ENCODE data around the gene MAST4.

The MAST4 gene

GRCh38 chr5:67200809-67201562 lies 604.8 kb downstream of the MAST4 start:
- whole genome bisulfite sequencing, 2 experiments, result 89% methylated on average over 2 of the region's 2 CpGs; no CpG with 5 or more reads in 1 of the 2 experiments
- Histone ChIP-seq H3K36me3 (ENCODE audit: control insufficient read depth, insufficient read depth, low read length) (no peaks in the 10 kb centered on the region), H3K4me3 (ENCODE audit: insufficient read depth, low read depth, low read length) (no peak overlapping the region), H3K27me3 (ENCODE audit: control insufficient read depth, insufficient read depth, low read length, poor library complexity, severe bottlenecking) (no peaks in the 10 kb centered on the region), H3K4me1 (ENCODE audit: control insufficient read depth, insufficient read depth, low read length) (no peaks in the 10 kb centered on the region), H3K9me3 (ENCODE audit: control insufficient read depth, low read length) (no peaks in the 10 kb centered on the region), H3K27ac (ENCODE audit: insufficient read depth, low read depth, low read length, poor library complexity, severe bottlenecking) (no peak overlapping the region)

DNA sequence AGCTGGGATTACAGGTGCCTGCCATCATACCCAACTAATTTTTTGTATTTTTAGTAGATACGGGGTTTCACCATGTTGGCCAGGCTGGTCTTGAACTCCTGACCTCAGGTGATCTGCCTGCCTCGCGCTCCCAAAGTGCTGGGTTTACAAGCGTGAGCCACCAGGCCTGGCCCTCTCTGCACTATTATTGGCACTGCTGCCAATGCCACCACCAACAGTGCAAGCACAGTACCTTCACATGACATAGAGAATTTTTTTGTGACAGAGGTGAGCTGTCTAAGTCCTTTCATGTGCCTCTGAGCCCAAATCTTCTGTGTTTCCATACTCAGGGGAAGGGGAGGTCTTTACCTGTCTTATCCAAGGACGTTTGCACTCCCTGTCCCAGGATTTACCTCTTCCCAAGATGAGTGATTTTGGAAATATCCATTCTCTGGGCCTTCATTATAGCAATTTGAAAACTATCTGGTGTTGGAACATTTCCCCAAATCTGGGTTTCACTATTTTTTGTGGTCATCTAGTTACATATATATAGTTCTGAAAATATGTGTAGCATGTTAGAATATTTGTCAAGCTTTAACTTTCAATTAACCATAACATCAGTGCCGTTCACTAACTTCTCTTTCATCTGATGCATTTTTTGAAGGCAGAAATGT lies 605.8 kb downstream of the MAST4 start:
- WGBS, 2 experiments, result 89 to 95% methylated on average over 5 to 6 of the region's 6 CpGs
- Histone ChIP-seq H3K27ac (ENCODE audit: insufficient read depth, low read depth, low read length, poor library complexity, severe bottlenecking) (no peak overlapping the region), H3K4me1 (ENCODE audit: control insufficient read depth, insufficient read depth, low read length) (no peaks in the 10 kb centered on the region), H3K27me3 (ENCODE audit: control insufficient read depth, insufficient read depth, low read length, poor library complexity, severe bottlenecking) (no peaks in the 10 kb centered on the region), H3K9me3 (ENCODE audit: control insufficient read depth, low read length) (no peaks in the 10 kb centered on the region), H3K36me3 (ENCODE audit: control insufficient read depth, insufficient read depth, low read length) (no peaks in the 10 kb centered on the region), H3K4me3 (ENCODE audit: insufficient read depth, low read depth, low read length) (no peak overlapping the region)

DNA sequence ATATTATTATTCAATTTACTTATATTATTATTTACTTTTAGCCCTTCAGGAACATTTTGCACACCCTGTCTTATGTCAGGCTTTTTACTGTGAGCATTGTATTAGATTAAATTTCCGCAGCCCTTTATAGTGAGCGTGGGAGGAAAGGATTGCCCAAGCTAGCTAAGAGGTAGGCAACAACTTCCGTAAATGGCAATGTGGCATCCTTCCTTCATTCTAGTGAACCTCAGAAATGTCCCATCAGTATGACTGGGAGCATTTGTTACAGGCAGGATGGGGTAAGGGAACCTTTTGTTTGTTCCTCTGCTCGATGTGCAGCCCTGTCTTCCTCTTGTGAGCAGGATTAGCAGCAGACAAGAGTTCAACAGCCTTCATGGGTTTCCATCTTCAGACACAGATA lies 606.6 kb downstream of the MAST4 start:
- WGBS, 2 experiments, result 85 to 93% methylated on average over 4 of the region's 4 CpGs
- Histone ChIP-seq H3K27me3 (ENCODE audit: control insufficient read depth, insufficient read depth, low read length, poor library complexity, severe bottlenecking) (no peaks in the 10 kb centered on the region), H3K27ac (ENCODE audit: insufficient read depth, low read depth, low read length, poor library complexity, severe bottlenecking) (no peak overlapping the region), H3K4me1 (ENCODE audit: control insufficient read depth, insufficient read depth, low read length) (no peaks in the 10 kb centered on the region), H3K36me3 (ENCODE audit: control insufficient read depth, insufficient read depth, low read length) (no peaks in the 10 kb centered on the region), H3K9me3 (ENCODE audit: control insufficient read depth, low read length) (no peaks in the 10 kb centered on the region), H3K4me3 (ENCODE audit: insufficient read depth, low read depth, low read length) (no peak overlapping the region)

DNA sequence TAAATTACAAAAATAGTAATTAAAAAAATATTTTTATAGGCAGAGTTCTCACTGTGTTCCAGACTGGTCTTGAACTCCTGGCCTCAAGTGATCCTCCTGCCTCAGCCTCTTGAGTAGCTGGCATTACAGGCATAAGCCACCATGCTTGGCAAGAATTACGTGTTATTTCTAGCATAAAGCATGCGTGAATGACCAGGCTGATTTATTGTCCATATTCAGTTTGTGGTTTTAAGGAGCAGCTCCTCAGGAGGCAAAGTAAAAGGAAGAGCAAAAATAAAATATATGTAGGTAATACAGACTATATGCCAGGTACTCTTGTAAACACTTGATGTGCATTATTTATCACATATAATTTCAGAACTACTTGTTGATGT lies 607.5 kb downstream of the MAST4 start:
- H3K4me3 ChIP-seq (ENCODE audit: insufficient read depth, low read depth, low read length), result no peak overlapping the region
- H3K4me1 ChIP-seq (ENCODE audit: control insufficient read depth, insufficient read depth, low read length), result no peaks in the 10 kb centered on the region
- 91% methylated on average over 2 of the region's 2 CpGs for WGBS, 2 experiments
- no peaks in the 10 kb centered on the region for H3K9me3 ChIP-seq (ENCODE audit: control insufficient read depth, low read length)
- H3K27me3 ChIP-seq (ENCODE audit: control insufficient read depth, insufficient read depth, low read length, poor library complexity, severe bottlenecking), result no peaks in the 10 kb centered on the region
- H3K36me3 ChIP-seq (ENCODE audit: control insufficient read depth, insufficient read depth, low read length), result no peaks in the 10 kb centered on the region
- no peak overlapping the region for H3K27ac ChIP-seq (ENCODE audit: insufficient read depth, low read depth, low read length, poor library complexity, severe bottlenecking)

GRCh38 chr5:67204821-67205220 lies 608.6 kb downstream of the MAST4 start:
- no peak overlapping the region for H3K4me3 ChIP-seq (ENCODE audit: insufficient read depth, low read depth, low read length)
- H3K27me3 ChIP-seq (ENCODE audit: control insufficient read depth, insufficient read depth, low read length, poor library complexity, severe bottlenecking), result no peaks in the 10 kb centered on the region
- H3K9me3 ChIP-seq (ENCODE audit: control insufficient read depth, low read length), result no peaks in the 10 kb centered on the region
- no peaks in the 10 kb centered on the region for H3K36me3 ChIP-seq (ENCODE audit: control insufficient read depth, insufficient read depth, low read length)
- 88 to 93% methylated on average over 4 to 5 of the region's 5 CpGs for WGBS, 2 experiments
- no peaks in the 10 kb centered on the region for H3K4me1 ChIP-seq (ENCODE audit: control insufficient read depth, insufficient read depth, low read length)
- H3K27ac ChIP-seq (ENCODE audit: insufficient read depth, low read depth, low read length, poor library complexity, severe bottlenecking), result no peak overlapping the region

- Histone ChIP-seq H3K4me3 (ENCODE audit: insufficient read depth, low read depth, low read length) (no peak overlapping the region), H3K4me1 (ENCODE audit: control insufficient read depth, insufficient read depth, low read length) (no peaks in the 10 kb centered on the region), H3K27me3 (ENCODE audit: control insufficient read depth, insufficient read depth, low read length, poor library complexity, severe bottlenecking) (no peaks in the 10 kb centered on the region), H3K27ac (ENCODE audit: insufficient read depth, low read depth, low read length, poor library complexity, severe bottlenecking) (no peak overlapping the region), H3K9me3 (ENCODE audit: control insufficient read depth, low read length) (no peaks in the 10 kb centered on the region), H3K36me3 (ENCODE audit: control insufficient read depth, insufficient read depth, low read length) (no peaks in the 10 kb centered on the region)
- 90 to 91% methylated on average over 3 of the region's 3 CpGs for WGBS, 2 experiments
Observed at GRCh38 chr5:67205981-67206380, 609.8 kb downstream of the MAST4 start.

DNA sequence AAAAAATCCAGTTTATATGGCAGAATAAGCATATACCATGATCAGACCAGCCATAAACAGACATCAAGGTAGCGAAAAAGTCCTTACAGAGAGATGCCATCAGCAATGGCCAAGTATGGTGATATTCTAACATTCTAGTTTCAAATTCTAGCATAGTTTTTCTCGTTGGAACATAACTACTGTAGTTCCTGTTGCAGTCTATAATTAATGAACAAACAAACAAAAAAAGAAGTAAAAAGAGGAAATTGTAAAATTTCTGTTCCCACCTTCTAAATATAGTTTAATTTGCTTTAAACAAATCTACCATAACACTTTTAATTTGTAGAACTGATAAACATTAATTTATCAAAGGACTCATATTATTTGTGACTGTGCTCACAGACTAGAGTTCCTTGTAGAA lies 610.3 kb downstream of the MAST4 start:
- no peaks in the 10 kb centered on the region for H3K36me3 ChIP-seq (ENCODE audit: control insufficient read depth, insufficient read depth, low read length)
- H3K9me3 ChIP-seq (ENCODE audit: control insufficient read depth, low read length), result no peaks in the 10 kb centered on the region
- H3K4me3 ChIP-seq (ENCODE audit: insufficient read depth, low read depth, low read length), result no peak overlapping the region
- 90 to 100% methylated on average over 1 to 2 of the region's 2 CpGs for whole genome bisulfite sequencing, 2 experiments
- H3K4me1 ChIP-seq (ENCODE audit: control insufficient read depth, insufficient read depth, low read length), result no peaks in the 10 kb centered on the region
- no peaks in the 10 kb centered on the region for H3K27me3 ChIP-seq (ENCODE audit: control insufficient read depth, insufficient read depth, low read length, poor library complexity, severe bottlenecking)
- no peak overlapping the region for H3K27ac ChIP-seq (ENCODE audit: insufficient read depth, low read depth, low read length, poor library complexity, severe bottlenecking)

GRCh38 chr5:67206929-67207328 lies 610.7 kb downstream of the MAST4 start:
- H3K27me3 ChIP-seq (ENCODE audit: control insufficient read depth, insufficient read depth, low read length, poor library complexity, severe bottlenecking), result no peaks in the 10 kb centered on the region
- no peaks in the 10 kb centered on the region for H3K9me3 ChIP-seq (ENCODE audit: control insufficient read depth, low read length)
- no peaks in the 10 kb centered on the region for H3K36me3 ChIP-seq (ENCODE audit: control insufficient read depth, insufficient read depth, low read length)
- no peak overlapping the region for H3K27ac ChIP-seq (ENCODE audit: insufficient read depth, low read depth, low read length, poor library complexity, severe bottlenecking)
- H3K4me1 ChIP-seq (ENCODE audit: control insufficient read depth, insufficient read depth, low read length), result no peaks in the 10 kb centered on the region
- no peak overlapping the region for H3K4me3 ChIP-seq (ENCODE audit: insufficient read depth, low read depth, low read length)
- 92 to 94% methylated on average over 4 of the region's 4 CpGs for WGBS, 2 experiments

DNA sequence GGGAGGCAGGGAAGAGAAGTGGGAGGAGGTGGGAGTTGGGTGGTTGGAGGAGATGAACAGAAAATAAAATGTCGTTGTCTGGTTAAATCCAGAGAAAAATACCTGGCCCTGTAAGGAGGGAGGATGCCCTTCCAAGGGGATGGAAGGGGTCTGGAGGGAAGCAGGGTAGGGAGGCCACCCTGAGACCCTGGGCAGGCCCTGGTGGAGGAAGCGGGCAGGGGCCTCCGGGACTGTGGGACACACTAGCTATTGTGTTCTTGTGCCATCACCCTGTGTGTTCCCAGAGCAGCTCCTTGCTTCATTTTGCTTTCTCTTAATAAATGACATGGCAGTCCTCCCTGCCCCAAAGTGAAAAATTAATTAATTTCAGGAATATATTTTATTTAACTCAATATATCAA lies 612.2 kb downstream of the MAST4 start:
- H3K36me3 ChIP-seq (ENCODE audit: control insufficient read depth, insufficient read depth, low read length), result no peaks in the 10 kb centered on the region
- no peaks in the 10 kb centered on the region for H3K4me1 ChIP-seq (ENCODE audit: control insufficient read depth, insufficient read depth, low read length)
- 95 to 97% methylated on average over 3 of the region's 3 CpGs for WGBS, 2 experiments
- H3K27ac ChIP-seq (ENCODE audit: insufficient read depth, low read depth, low read length, poor library complexity, severe bottlenecking), result no peak overlapping the region
- H3K4me3 ChIP-seq (ENCODE audit: insufficient read depth, low read depth, low read length), result no peak overlapping the region
- H3K9me3 ChIP-seq (ENCODE audit: control insufficient read depth, low read length), result no peaks in the 10 kb centered on the region
- H3K27me3 ChIP-seq (ENCODE audit: control insufficient read depth, insufficient read depth, low read length, poor library complexity, severe bottlenecking), result no peaks in the 10 kb centered on the region

DNA sequence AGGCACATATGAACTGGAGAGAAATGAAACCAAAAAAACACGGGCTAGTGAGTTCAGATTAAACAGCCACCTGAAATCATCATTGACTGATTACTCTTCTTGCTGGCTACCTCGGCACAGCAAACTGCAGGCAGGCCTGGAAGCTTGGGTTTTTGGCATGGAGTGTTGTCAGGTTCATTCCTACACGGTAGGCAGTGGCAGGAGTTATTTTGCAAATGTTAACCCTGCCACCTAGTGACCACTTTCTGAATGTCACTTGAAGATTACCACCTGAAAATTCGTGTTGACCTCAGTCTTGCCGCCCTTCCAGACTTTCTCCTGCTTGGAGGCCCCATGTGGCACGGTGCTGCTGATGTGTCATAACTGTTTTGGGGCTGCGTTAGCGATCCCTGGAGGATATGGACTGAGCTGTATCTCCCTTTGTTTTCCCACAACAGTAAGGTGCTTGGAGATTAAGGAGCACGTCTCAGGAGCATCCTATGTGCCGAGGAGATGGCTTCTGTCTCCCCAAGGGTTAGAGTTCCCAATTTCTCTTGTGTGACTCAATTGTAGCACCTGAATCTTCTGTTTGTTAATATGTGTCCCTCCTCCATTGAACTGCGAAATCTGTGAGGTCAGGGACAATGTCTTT lies 613.1 kb downstream of the MAST4 start:
- Histone ChIP-seq H3K36me3 (ENCODE audit: control insufficient read depth, insufficient read depth, low read length) (no peaks in the 10 kb centered on the region), H3K4me3 (ENCODE audit: insufficient read depth, low read depth, low read length) (no peak overlapping the region)

More for the DNA sequence above, 613.1 kb downstream of the MAST4 start:
- no peaks in the 10 kb centered on the region for H3K9me3 ChIP-seq (ENCODE audit: control insufficient read depth, low read length)
- no peaks in the 10 kb centered on the region for H3K4me1 ChIP-seq (ENCODE audit: control insufficient read depth, insufficient read depth, low read length)
- no peak overlapping the region for H3K27ac ChIP-seq (ENCODE audit: insufficient read depth, low read depth, low read length, poor library complexity, severe bottlenecking)
- WGBS, 2 experiments, result 34 to 37% methylated on average over 11 of the region's 11 CpGs
- H3K27me3 ChIP-seq (ENCODE audit: control insufficient read depth, insufficient read depth, low read length, poor library complexity, severe bottlenecking), result no peaks in the 10 kb centered on the region
